Muscle layer of duodenum (tissue), 2 donors: ENCODE results near the gene TMEM192.
A peak's percentile ranks its signal among the peaks of the same experiment; 100 is the strongest.
"Not testable (repeated sequence)": the region's sequence is repeated elsewhere in the genome, so short reads cannot be mapped to it uniquely, and the experiment has no call there.

ENCODE experiments used
- H3K27ac ChIP-seq: one replicate; pipeline ENCODE4 v1.7.0; 2013; ENCODE audit warnings: mild to moderate bottlenecking, low read length
- H3K27me3 ChIP-seq: one replicate; pipeline ENCODE4 v1.7.0; 2013; ENCODE audit warnings: low read depth, mild to moderate bottlenecking, control low read depth, low read length
- H3K36me3 ChIP-seq, 2 donors: one replicate each; pipeline ENCODE4 v1.7.0; 2013; ENCODE audit warnings: low read length in 2 of 2, control low read depth in 1 of 2, mild to moderate bottlenecking in 1 of 2; ENCODE audit not compliant: insufficient read depth in 2 of 2, control insufficient read depth in 1 of 2
- H3K4me1 ChIP-seq, 2 donors: one replicate each; pipeline ENCODE4 v1.7.0; 2013; ENCODE audit warnings: low read length in 2 of 2, mild to moderate bottlenecking in 2 of 2, control low read depth in 1 of 2, moderate library complexity in 1 of 2; ENCODE audit not compliant: insufficient read depth in 2 of 2, control insufficient read depth in 1 of 2
- H3K4me3 ChIP-seq, 2 donors: one replicate each; pipeline ENCODE4 v1.7.0; 2013; ENCODE audit warnings: low read length in 2 of 2, low read depth in 1 of 2, mild to moderate bottlenecking in 1 of 2
- H3K9me3 ChIP-seq, 2 donors: one replicate each; pipeline ENCODE4 v1.7.0; 2013; ENCODE audit warnings: low read length in 2 of 2, control low read depth in 1 of 2, mild to moderate bottlenecking in 1 of 2; ENCODE audit not compliant: control insufficient read depth in 1 of 2
- donor health status: healthy.

Gene TMEM192

DNA sequence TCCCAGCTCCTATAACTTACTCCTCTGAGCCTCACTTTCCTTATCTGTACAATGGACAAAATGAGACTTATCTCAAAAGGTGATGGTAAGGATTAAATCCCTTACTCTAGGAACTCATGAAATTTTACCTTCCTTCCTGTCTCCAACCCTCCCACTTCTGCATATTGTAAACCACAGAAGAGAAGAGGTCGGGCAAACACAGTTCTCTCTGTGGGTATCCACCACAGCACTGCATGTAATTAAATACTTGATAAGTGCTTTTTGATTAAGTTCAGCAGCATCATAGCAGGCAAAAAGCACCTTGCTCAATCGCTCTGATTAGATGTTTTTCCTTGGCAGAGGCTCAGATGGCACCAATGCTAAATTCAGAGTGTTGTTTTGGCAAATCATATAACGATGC lies 17.3 kb upstream of the TMEM192 start:
- no peak overlapping the region for H3K27ac ChIP-seq
- no peak overlapping the region for H3K4me3 ChIP-seq
- H3K9me3 ChIP-seq: no peaks in the 10 kb centered on the region
- no peaks in the 10 kb centered on the region for H3K27me3 ChIP-seq
- H3K36me3 ChIP-seq: no peaks in the 10 kb centered on the region
- H3K4me1 ChIP-seq: no peaks in the 10 kb centered on the region

DNA sequence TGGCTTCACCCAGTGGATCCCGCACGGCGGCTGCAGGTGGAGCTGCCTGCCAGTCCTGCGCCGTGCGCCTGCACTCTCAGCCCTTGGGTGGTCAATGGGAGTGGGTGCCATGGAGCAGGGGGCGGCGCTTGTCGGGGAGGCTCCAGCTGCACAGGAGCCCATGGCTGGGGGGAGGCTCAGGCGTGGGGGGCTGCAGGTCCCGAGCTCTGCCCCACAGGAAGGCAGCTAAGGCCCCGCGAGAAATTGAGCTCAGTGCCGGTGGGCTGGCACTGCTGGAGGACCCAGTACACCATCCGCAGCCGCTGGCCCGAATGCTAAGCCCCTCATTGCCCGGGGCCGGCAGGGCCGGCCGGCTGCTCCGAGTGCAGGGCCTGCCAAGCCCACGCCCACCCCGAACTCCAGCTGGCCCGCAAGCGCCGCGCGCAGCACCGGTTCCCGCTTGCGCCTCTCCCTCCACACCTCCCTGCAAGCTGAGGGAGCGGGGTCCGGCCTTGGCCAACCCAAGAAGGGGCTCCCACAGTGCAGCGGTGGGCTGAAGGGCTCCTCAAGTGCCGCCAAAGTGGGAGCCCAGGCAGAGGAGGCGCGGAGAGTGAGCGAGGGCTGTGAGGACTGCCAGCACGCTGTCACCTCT lies 13.3 kb upstream of the TMEM192 start:
- not testable (repeated sequence) for H3K27ac ChIP-seq, H3K4me3 ChIP-seq, H3K9me3 ChIP-seq, H3K27me3 ChIP-seq, H3K4me1 ChIP-seq, H3K36me3 ChIP-seq

DNA sequence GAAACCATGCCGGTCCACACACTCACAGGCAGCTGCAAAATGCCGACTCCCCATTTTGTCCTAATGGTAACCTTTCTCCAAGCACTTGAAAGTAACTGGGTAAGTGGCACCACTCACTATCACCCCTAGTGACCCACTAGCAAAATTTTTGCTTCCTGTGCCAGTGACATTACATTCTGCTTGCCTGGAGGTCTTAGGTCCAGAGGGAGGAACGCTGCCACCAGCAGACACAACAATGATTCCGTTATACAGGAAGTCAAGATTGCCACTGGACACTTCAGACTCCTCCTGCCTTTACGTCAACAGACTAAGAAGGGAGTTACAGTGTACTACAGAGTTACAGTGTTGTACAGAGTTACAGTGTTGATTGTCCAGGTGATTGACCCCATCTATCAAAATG lies 11.8 kb upstream of the TMEM192 start:
- H3K27ac ChIP-seq: no peak overlapping the region
- no peaks in the 10 kb centered on the region for H3K4me1 ChIP-seq
- no peaks in the 10 kb centered on the region for H3K36me3 ChIP-seq
- H3K27me3 ChIP-seq: no peaks in the 10 kb centered on the region
- H3K4me3 ChIP-seq: no peak overlapping the region
- H3K9me3 ChIP-seq: no peaks in the 10 kb centered on the region

DNA sequence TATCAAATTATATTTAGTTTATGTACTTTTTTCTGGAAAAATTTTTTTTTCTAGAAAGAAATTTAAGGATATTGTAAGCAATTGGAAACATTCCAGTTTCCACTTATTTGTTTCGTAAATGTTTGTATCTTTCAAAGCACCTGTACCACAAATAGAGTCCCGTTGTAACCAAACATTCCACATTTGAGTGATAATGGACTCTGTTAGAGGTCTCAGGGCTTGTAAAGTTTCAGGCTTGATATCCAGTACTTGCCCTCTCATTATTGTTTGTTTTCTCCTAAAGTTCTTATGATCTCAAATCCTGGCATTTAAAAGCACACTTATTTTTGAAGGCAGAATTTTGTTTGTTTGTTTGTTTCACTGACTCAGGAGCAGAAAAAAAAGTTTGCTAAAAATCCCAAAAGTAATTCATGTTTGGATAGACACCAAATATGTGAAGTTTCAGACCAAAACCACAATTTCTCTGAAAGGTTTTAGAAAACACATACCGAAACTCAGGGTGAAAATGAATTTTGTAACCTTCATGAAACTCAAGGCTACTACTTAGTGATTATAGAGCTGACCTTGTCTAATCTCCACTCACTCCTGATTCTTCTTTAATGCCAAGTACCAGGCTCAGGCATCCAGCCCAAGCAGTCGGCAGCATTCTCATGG lies 5.7 kb upstream of the TMEM192 start:
- H3K4me3 ChIP-seq: no peak overlapping the region
- no peaks in the 10 kb centered on the region for H3K36me3 ChIP-seq
- H3K27ac ChIP-seq: no peak overlapping the region
- H3K9me3 ChIP-seq: no peaks in the 10 kb centered on the region
- H3K27me3 ChIP-seq: no peaks in the 10 kb centered on the region
- H3K4me1 ChIP-seq: no peaks in the 10 kb centered on the region

DNA sequence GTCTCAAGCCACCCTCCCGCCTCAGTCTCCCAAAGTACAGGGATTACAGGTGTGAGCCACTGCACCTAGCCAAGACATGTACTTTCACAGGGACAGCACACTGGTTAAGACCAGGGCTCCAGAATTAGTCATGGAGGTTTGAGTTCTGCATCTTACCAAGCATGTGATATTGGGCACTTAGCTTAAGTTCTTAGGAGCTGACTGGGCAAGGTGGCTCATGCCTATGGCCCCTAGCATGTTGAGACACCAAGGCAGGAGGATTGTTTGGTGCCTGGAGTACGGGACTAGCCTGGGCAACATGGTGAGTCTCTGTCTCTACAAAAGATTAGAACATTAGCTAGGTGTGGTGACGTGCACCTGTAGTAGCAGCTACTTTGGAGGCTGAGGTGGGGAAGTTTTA lies 2.6 kb upstream of the TMEM192 start:
- no peak overlapping the region for H3K4me3 ChIP-seq
- no peak overlapping the region for H3K27ac ChIP-seq
- H3K27me3 ChIP-seq: no peaks in the 10 kb centered on the region
- no peaks in the 10 kb centered on the region for H3K4me1 ChIP-seq
- H3K9me3 ChIP-seq: no peaks in the 10 kb centered on the region
- no peaks in the 10 kb centered on the region for H3K36me3 ChIP-seq

DNA sequence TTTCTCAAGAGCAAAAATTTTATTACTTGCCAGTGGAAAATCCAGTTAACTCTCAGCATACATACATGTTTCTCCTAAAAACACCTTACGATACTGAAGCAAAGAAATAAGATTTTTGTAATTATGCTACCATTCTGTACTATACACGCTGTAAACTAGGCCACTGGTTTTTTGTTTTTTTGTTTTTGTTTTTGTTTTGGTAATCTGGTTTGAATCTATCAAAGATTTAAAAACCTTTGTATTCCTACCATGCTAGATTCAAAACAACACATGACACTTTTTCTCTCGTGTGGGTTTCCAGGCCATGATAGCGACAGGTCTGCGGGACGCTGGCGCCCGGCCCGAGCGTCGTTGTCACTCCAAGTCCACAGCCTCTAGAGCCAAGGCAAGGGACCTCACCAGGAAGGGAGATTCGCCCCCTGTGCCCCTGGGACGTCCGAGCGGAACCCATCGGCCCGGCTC lies 723 bp downstream of the TMEM192 start:
- Histone ChIP-seq H3K4me1 (no peaks in the 10 kb centered on the region), H3K9me3 (no peaks in the 10 kb centered on the region), H3K27me3 (no peaks in the 10 kb centered on the region), H3K36me3 (no peaks in the 10 kb centered on the region), H3K27ac (peak overlapping the region; percentile 40), H3K4me3 (peak overlapping the region; percentile 89)

DNA sequence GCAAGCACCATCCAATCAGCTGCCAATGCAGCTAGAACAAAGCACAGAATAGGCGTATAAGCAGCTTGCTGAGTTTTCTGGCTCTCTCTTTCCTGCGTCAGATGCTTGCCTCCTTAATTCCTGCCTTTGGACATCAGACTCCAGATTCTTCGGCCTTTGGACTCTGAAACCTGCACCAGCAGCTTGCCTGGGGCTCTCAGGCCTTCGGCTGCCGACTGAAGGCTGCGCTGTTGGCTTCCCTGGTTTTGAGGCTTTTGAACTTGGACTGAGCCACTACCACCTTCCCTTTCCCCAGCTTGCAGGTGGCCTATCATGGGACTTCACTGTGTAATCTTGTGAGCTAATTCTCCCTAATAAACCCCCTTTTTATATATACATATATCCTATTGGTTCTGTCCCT lies 6.1 kb downstream of the TMEM192 start:
- Histone ChIP-seq H3K36me3 (peaks cover 5 to 9% of the 10 kb centered on the region in 2 donors), H3K9me3 (no peaks in the 10 kb centered on the region), H3K27ac (no peak overlapping the region), H3K4me3 (no peak overlapping the region), H3K27me3 (no peaks in the 10 kb centered on the region), H3K4me1 (no peaks in the 10 kb centered on the region)

DNA sequence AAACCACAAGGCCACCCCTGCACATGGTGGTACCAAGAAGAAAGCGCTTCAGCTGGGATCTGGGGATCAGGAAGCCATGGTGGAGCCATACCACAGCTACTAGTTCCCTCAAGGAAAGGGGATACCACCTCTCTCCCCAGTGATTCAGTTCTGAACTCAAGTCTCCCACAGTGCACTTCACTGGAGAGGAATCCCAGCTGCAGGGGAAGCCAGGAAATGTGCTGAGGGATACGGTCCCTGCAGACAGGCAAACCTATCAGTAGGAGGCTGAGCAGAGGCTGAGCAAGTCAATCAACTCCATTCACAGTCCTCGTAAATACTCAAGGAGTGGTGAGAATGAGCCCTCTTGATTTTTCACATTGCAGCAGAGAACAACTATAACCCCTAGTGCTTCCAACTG lies 11.0 kb downstream of the TMEM192 start:
- Histone ChIP-seq H3K4me3 (no peak overlapping the region), H3K9me3 (no peaks in the 10 kb centered on the region), H3K4me1 (no peaks in the 10 kb centered on the region), H3K27ac (no peak overlapping the region), H3K36me3 (peaks cover 13 to 29% of the 10 kb centered on the region in 2 donors), H3K27me3 (no peaks in the 10 kb centered on the region)

DNA sequence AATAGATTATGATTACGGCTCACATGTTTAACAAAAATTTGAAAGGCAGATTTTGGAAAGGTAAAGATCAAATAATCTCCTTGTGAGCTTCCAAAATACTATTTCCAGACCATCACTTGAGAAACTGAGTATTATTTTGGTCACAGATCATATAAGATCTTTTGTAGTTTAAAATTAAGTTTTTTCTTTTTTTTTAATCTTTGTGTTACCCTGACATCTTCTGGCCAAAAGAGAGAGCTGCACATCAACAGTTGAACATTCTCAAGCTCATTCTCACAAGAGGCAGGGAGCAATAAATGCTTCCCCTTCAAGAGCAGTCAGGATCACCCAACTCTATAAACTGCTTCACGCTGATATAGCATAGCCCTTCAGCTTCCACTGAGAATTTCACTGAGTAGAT lies 15.9 kb downstream of the TMEM192 start:
- Histone ChIP-seq H3K27me3 (no peaks in the 10 kb centered on the region), H3K9me3 (no peaks in the 10 kb centered on the region), H3K36me3 (peaks cover 8 to 34% of the 10 kb centered on the region in 2 donors), H3K4me3 (no peak overlapping the region), H3K4me1 (no peaks in the 10 kb centered on the region), H3K27ac (no peak overlapping the region)

DNA sequence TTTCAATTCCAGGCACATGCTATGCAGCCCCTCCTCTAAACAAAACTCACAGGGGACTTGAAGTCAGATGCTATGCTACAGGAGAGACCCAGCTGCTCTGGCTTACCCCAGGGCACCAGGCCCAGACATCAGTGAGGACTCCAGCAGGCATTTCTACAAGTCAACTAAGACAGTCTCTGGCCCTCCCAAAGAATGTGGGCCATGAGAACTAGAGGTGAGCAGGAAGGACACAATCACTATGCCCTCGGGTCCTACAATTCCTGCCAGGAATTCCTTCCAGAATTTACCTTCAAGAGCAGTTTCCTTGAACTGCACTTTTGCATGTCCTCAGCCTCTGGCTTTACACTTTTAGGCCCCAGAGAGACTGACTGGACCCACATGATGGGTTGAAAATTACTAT lies 17.4 kb downstream of the TMEM192 start:
- H3K4me3 ChIP-seq: no peak overlapping the region
- H3K4me1 ChIP-seq: no peaks in the 10 kb centered on the region
- H3K27ac ChIP-seq: no peak overlapping the region
- peaks cover 5 to 24% of the 10 kb centered on the region in 2 donors for H3K36me3 ChIP-seq
- H3K27me3 ChIP-seq: no peaks in the 10 kb centered on the region
- H3K9me3 ChIP-seq: no peaks in the 10 kb centered on the region

DNA sequence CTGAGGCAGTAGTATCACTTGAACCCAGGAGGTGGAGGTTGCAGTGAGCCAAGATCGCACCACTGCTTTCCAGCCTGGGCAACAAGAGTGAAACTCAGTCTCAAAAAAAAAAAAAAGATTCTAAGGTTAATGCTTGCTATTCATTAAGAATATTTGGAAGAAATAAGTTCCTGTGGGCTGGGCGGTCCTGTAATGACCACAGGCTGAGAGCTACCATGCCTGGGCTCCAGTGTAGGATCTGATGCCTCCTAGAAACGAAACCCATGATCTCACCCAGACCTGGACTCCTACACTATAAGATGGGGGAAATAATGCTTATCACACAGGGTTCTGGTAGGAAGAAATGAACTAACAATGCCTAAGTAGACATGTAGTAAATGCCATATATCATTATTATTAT lies 17.8 kb downstream of the TMEM192 start:
- Histone ChIP-seq H3K4me3 (no peak overlapping the region), H3K27ac (no peak overlapping the region), H3K4me1 (no peaks in the 10 kb centered on the region), H3K36me3 (peaks cover 5 to 22% of the 10 kb centered on the region in 2 donors), H3K27me3 (no peaks in the 10 kb centered on the region), H3K9me3 (no peaks in the 10 kb centered on the region)

DNA sequence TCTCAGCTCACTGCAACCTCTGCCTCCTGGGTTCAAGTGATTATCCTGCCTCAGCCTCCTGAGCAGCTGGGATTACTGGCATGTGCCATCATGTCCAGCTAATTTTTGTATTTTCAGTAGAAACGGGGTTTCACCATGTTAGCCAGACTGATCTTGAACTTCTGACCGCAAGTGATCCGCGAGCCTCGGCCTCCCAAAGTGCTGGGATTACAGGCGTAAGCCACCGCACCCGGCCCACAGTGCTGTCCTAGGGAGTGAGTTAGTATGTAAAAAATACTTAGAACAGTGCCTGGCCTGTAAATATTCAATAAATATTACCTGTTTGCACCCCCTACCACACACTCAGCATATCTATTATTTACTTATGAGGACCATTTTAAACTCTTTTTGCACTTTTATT lies 20.5 kb downstream of the TMEM192 start:
- H3K4me3 ChIP-seq, H3K27me3 ChIP-seq: not testable (repeated sequence)
- peaks cover 10 to 28% of the 10 kb centered on the region in 2 donors for H3K36me3 ChIP-seq

More for the DNA sequence above, 20.5 kb downstream of the TMEM192 start:
- not testable (repeated sequence) for H3K4me1 ChIP-seq, H3K9me3 ChIP-seq, H3K27ac ChIP-seq
